Fibroblast of mammary gland (primary cell): ENCODE measurements around the gene GSE1.

Source experiments
- DNase-seq: peaks from one replicate; pipeline ENCODE4 v3.0.0-alpha.2; 2010; ENCODE audit warnings: low read depth
- H3K4me3 ChIP-seq: 2 replicates; pipeline ENCODE4 v1.5.1; 2011; ENCODE audit warnings: low read depth, mild to moderate bottlenecking, low read length, moderate library complexity; ENCODE audit not compliant: control insufficient read depth
- CTCF ChIP-seq: conservative IDR thresholded peaks from 2 replicates; pipeline ENCODE4 v1.5.1; 2011; ENCODE audit warnings: low read depth, low read length, inconsistent platforms; ENCODE audit not compliant: control insufficient read depth, insufficient read depth

The GSE1 gene

GRCh38 chr16:85633438-85633743 is 20.3 kb downstream of the GSE1 start:
- H3K4me3 ChIP-seq = no peak overlapping the region
- TF ChIP-seq CTCF = no peak
- DNase-seq = no peak

- no peak for TF ChIP-seq CTCF
- DNase-seq = no peak
These were observed 20.8 kb downstream of the GSE1 start for GRCh38 chr16:85633888-85634287.

GRCh38 chr16:85634747-85635544 is 21.8 kb downstream of the GSE1 start:
- TF ChIP-seq CTCF = no peak
- H3K4me3 ChIP-seq = no peak overlapping the region

More at GRCh38 chr16:85633888-85634287, 20.8 kb downstream of the GSE1 start:
- H3K4me3 ChIP-seq = no peak overlapping the region

GRCh38 chr16:85635545-85636140 is 22.5 kb downstream of the GSE1 start:
- TF ChIP-seq CTCF = no peak
- no peak for DNase-seq
- no peak overlapping the region for H3K4me3 ChIP-seq

More at GRCh38 chr16:85634747-85635544, 21.8 kb downstream of the GSE1 start:
- DNase-seq = no peak

GRCh38 chr16:85636234-85636812 is 23.2 kb downstream of the GSE1 start:
- no peak overlapping the region for H3K4me3 ChIP-seq
- no peak for TF ChIP-seq CTCF
- DNase-seq = no peak

- no peak overlapping the region for H3K4me3 ChIP-seq
- TF ChIP-seq CTCF = no peak
These were observed 24.1 kb downstream of the GSE1 start for GRCh38 chr16:85637061-85637807.

More at GRCh38 chr16:85637061-85637807, 24.1 kb downstream of the GSE1 start:
- no peak for DNase-seq
